Lower leg skin (tissue), 4 donors: Measurements from ENCODE around the gene BCO2. TPM values are rescaled to one million over a fixed set of nuclear protein-coding genes. Genes with fewer than 3 reads are reported as not detected.

Experiments used
- DNase-seq, 2 donors: peaks; one replicate each; pipeline ENCODE4 v3.0.0-alpha.2; 2019; ENCODE audit warnings: low spot score in 2 of 2
- H3K4me3 ChIP-seq: fragments of 200-600 bp; sonication (generic); 2 replicates; pipeline ENCODE4 v1.5.1; 2017; ENCODE audit warnings: mild to moderate bottlenecking, low read depth; ENCODE audit not compliant: poor library complexity, severe bottlenecking
- POLR2A ChIP-seq, 2 donors: fragments of 450-650 bp; IDR thresholded peaks; one replicate each; pipeline ENCODE4 v1.6.1; 2016 to 2017; ENCODE audit warnings: antibody characterized with exemption in 2 of 2, mild to moderate bottlenecking in 1 of 2, moderate library complexity in 1 of 2
- WGBS, 2 donors: methylation state at CpG; one replicate each; pipeline ENCODE4 v1.1.5; 2018; 5-methylcytosine and 5-hydroxymethylcytosine counted together
- intact Hi-C: fragments of 100-400 bp; cut with DNase I; formaldehyde crosslinking; loops from one replicate; pipeline ENCODE4 v1.15.0; 2023; ENCODE audit warnings: low total_unique reads
- total RNA-seq, 4 donors: library from RNA; depleted of rRNA; stranded (reverse); fragments of >200 nt; gene quantifications; one replicate each; pipeline ENCODE4 v1.1.0, GENCODE V29; 2016
- TF ChIP-seq, protein P1 (sequence below), 3 donors: fragments of 450-650 bp; IDR thresholded peaks; one replicate each; pipeline ENCODE4 v1.5.1; 2016; ENCODE audit warnings: antibody characterized with exemption in 3 of 3, mild to moderate bottlenecking in 3 of 3, moderate library complexity in 2 of 3

Gene BCO2
- total RNA-seq, 4 donors from 2014 or later = 0.98 to 5.7 (median 3.7) TPM

DNA sequence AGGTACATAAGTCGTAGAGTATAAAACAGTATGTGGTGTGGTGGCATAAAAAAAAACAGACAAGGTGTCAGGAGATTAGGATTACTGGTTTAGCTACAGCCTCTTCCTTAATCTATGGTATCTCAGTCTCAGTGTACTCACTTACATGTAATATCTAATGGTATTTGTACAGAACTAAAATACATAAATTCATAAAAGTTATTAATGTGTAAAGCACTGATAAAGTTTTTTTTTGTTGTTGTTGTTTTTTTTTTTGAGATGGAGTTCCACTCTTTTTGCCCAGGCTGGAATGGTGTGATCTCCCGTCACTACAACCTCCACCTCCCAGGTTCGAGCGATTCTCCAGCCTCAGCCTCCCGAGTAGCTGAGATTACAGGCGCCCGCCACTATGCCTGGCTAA is 53.8 kb downstream of the BCO2 start:
- TF ChIP-seq, protein P1, sequence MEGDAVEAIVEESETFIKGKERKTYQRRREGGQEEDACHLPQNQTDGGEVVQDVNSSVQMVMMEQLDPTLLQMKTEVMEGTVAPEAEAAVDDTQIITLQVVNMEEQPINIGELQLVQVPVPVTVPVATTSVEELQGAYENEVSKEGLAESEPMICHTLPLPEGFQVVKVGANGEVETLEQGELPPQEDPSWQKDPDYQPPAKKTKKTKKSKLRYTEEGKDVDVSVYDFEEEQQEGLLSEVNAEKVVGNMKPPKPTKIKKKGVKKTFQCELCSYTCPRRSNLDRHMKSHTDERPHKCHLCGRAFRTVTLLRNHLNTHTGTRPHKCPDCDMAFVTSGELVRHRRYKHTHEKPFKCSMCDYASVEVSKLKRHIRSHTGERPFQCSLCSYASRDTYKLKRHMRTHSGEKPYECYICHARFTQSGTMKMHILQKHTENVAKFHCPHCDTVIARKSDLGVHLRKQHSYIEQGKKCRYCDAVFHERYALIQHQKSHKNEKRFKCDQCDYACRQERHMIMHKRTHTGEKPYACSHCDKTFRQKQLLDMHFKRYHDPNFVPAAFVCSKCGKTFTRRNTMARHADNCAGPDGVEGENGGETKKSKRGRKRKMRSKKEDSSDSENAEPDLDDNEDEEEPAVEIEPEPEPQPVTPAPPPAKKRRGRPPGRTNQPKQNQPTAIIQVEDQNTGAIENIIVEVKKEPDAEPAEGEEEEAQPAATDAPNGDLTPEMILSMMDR (IDR thresholded peaks at IDR 0.05) = no peak
- DNase-seq = no peak
- no peak overlapping the region for H3K4me3 ChIP-seq
- 95 to 97% methylated on average over 7 of the region's 7 CpGs for WGBS, 2 donors
- intact Hi-C loops = no loop called here

- 44 to 59% methylated on average over 3 of the region's 3 CpGs for WGBS, 2 donors
- H3K4me3 ChIP-seq = no peak overlapping the region
- DNase-seq = no peak
- TF ChIP-seq POLR2A (IDR thresholded peaks at IDR 0.05) = no peak
- TF ChIP-seq, protein P1 (IDR thresholded peaks at IDR 0.05) = no peak
- intact Hi-C loops = no loop called here
These were observed 54.6 kb downstream of the BCO2 start for GRCh38 chr11:112229746-112230433.

- no peak for TF ChIP-seq POLR2A (IDR thresholded peaks at IDR 0.05)
- TF ChIP-seq, protein P1 (IDR thresholded peaks at IDR 0.05) = no peak
- DNase-seq = no peak
- intact Hi-C loops = no loop called here
- WGBS, 2 donors = 87 to 88% methylated on average over 2 of the region's 2 CpGs
- H3K4me3 ChIP-seq = no peak overlapping the region
These were observed 56.6 kb downstream of the BCO2 start for GRCh38 chr11:112231952-112232351.

DNA sequence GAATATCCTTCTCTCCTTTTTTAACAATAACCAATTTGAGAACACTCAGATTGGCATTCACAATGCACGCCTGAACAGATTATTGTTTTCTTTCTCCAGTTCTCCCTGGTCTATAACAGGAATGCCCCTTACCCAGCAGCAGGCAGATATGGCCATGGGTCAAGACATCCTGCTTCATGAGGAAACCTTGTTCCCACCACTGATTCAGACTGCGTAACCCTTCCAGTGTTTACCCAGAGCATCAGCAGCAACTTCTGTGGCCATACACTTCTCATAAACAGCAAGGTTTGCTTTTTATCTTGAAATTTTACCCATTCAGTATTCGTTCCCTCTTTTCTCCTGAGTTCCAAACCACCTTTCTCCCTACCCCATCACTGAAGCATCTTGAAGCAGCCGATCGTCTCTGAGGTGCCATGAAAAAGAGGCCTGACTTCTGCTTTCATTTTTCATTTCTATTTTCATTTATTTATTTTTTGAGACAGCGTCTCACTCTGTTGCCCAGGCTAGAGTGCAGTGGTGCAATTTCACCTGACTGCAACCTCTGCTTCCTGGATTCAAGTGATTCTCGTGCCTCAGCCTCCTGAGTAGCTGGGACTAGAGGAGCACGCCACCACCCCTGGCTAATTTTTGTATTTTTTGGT is 60.6 kb downstream of the BCO2 start:
- WGBS, 2 donors = 90 to 93% methylated on average over 8 of the region's 8 CpGs
- no peak for DNase-seq
- intact Hi-C loops = no loop called here
- H3K4me3 ChIP-seq = no peak overlapping the region
- no peak for TF ChIP-seq POLR2A (IDR thresholded peaks at IDR 0.05)
- TF ChIP-seq, protein P1 (IDR thresholded peaks at IDR 0.05) = no peak

- TF ChIP-seq, protein P1 (IDR thresholded peaks at IDR 0.05) = no peak
- TF ChIP-seq POLR2A (IDR thresholded peaks at IDR 0.05) = no peak
- H3K4me3 ChIP-seq = no peak overlapping the region
- no peak for DNase-seq
- intact Hi-C loops = no loop called here
- 97 to 99% methylated on average over 4 of the region's 4 CpGs for WGBS, 2 donors
These were observed 62.1 kb downstream of the BCO2 start for GRCh38 chr11:112237451-112237850.
